Keratinocyte (primary cell): ENCODE results near the gene SLC44A3.

Experiments
- EZH2 ChIP-seq: IDR thresholded peaks from one replicate; pipeline ENCODE4 v1.6.1; 2012; ENCODE audit warnings: inconsistent platforms, mild to moderate bottlenecking, low read length, moderate library complexity
- TF ChIP-seq, protein P1 (sequence below), 3 experiments: IDR thresholded peaks in 1 of 3; conservative IDR thresholded peaks in 1 of 3; optimal IDR thresholded peaks in 1 of 3; 2 replicates in 2 of 3; 3 replicates in 1 of 3; pipeline versions ENCODE3 to v1.5.1; 2011; ENCODE audit warnings: low read length in 3 of 3, mild to moderate bottlenecking in 3 of 3, moderate library complexity in 2 of 3, control low read depth in 1 of 3, inconsistent platforms in 1 of 3; ENCODE audit not compliant: insufficient read depth in 2 of 3; ENCODE audit errors: extremely low read depth in 1 of 3

DNA sequence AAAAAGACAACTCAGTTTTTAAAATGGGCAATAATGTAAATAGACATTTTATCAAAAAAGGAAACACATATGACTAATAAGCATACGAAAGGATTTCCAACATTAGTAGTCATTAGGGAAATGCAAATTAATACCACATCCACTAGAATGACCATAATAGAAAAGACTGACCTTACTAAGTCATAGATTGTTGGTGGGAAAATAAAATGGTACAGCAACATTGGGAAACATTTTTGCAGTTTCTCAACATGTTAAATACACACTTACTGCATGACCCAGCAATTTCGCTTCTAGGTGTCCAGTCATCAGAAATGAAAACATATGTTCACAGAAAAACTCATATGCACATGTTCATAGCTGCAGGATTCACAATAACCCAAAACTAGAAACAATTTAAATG, 29.9 kb upstream of the SLC44A3 start:
- TF ChIP-seq, protein P1, sequence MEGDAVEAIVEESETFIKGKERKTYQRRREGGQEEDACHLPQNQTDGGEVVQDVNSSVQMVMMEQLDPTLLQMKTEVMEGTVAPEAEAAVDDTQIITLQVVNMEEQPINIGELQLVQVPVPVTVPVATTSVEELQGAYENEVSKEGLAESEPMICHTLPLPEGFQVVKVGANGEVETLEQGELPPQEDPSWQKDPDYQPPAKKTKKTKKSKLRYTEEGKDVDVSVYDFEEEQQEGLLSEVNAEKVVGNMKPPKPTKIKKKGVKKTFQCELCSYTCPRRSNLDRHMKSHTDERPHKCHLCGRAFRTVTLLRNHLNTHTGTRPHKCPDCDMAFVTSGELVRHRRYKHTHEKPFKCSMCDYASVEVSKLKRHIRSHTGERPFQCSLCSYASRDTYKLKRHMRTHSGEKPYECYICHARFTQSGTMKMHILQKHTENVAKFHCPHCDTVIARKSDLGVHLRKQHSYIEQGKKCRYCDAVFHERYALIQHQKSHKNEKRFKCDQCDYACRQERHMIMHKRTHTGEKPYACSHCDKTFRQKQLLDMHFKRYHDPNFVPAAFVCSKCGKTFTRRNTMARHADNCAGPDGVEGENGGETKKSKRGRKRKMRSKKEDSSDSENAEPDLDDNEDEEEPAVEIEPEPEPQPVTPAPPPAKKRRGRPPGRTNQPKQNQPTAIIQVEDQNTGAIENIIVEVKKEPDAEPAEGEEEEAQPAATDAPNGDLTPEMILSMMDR (optimal IDR thresholded peaks at IDR 0.05 in 1 of 3, IDR thresholded peaks at IDR 0.05 in 1 of 3, conservative IDR thresholded peaks at IDR 0.05 in 1 of 3; ENCODE audit: extremely low read depth in 1 of 3, insufficient read depth in 2 of 3, low read length in 3 of 3) = no peak
- TF ChIP-seq EZH2 = no peak
